ENCODE measurements around the gene TMEM100.

The TMEM100 gene

GRCh38 chr17:55717898-55718735 lies 4.5 kb downstream of the TMEM100 start:
- peak; percentile 80 for DNase-seq

GRCh38 chr17:55717432-55717831 lies 5.2 kb downstream of the TMEM100 start:
- no peak for DNase-seq

GRCh38 chr17:55710829-55711496 lies 11.7 kb downstream of the TMEM100 start:
- DNase-seq: no peak

GRCh38 chr17:55710410-55710809 lies 12.3 kb downstream of the TMEM100 start:
- DNase-seq: no peak

GRCh38 chr17:55709984-55710383 lies 12.7 kb downstream of the TMEM100 start:
- no peak for DNase-seq

- no peak for DNase-seq
Observed at GRCh38 chr17:55709440-55709839, 13.2 kb downstream of the TMEM100 start.

- DNase-seq: no peak
Observed at GRCh38 chr17:55708175-55708974, 14.3 kb downstream of the TMEM100 start.

GRCh38 chr17:55706808-55707773 lies 15.6 kb downstream of the TMEM100 start:
- no peak for DNase-seq

- DNase-seq: no peak
Observed at GRCh38 chr17:55705847-55706246, 16.8 kb downstream of the TMEM100 start.

GRCh38 chr17:55704401-55704800 lies 18.3 kb downstream of the TMEM100 start:
- no peak for DNase-seq

GRCh38 chr17:55702150-55702549 lies 20.5 kb downstream of the TMEM100 start:
- no peak for DNase-seq

- DNase-seq: no peak
Observed at GRCh38 chr17:55699181-55699860, 23.3 kb downstream of the TMEM100 start.

GRCh38 chr17:55694286-55694910 lies 28.3 kb downstream of the TMEM100 start:
- no peak for DNase-seq

GRCh38 chr17:55693254-55694216 lies 29.1 kb downstream of the TMEM100 start:
- DNase-seq: no peak

- no peak for DNase-seq
Observed at GRCh38 chr17:55692276-55692675, 30.4 kb downstream of the TMEM100 start.

GRCh38 chr17:55691666-55692065 lies 31.0 kb downstream of the TMEM100 start:
- DNase-seq: no peak

- DNase-seq: no peak
Observed at GRCh38 chr17:55690105-55690508, 32.6 kb downstream of the TMEM100 start.

GRCh38 chr17:55689672-55690071 lies 33.0 kb downstream of the TMEM100 start:
- no peak for DNase-seq

- DNase-seq: no peak
Observed at GRCh38 chr17:55688057-55688456, 34.6 kb downstream of the TMEM100 start.

- no peak for DNase-seq
Observed at GRCh38 chr17:55687037-55687436, 35.6 kb downstream of the TMEM100 start.
